Liver (tissue), 3 donors: ENCODE results near the gene PSMD11.
A peak's percentile ranks its signal among the peaks of the same experiment; 100 is the strongest.

ENCODE experiments used
- CTCF ChIP-seq: fragments of 150-350 bp; IDR thresholded peaks from 2 replicates; pipeline ENCODE4 v1.5.1; 2017; ENCODE audit warnings: improper control_type of control experiment, low read depth, low read length; ENCODE audit not compliant: missing input control
- RAD21 ChIP-seq, 2 donors: IDR thresholded peaks; 2 replicates each; pipeline ENCODE4 v1.6.1; 2016; ENCODE audit warnings: antibody characterized with exemption in 2 of 2, mild to moderate bottlenecking in 2 of 2
- TAF1 ChIP-seq: conservative IDR thresholded peaks from 2 replicates; pipeline ENCODE4 v1.6.1; 2016; ENCODE audit warnings: antibody characterized with exemption, mild to moderate bottlenecking
- TF ChIP-seq, protein P1 (sequence below): IDR thresholded peaks from 2 replicates; pipeline ENCODE4 v1.6.1; 2016; ENCODE audit warnings: antibody characterized with exemption, mild to moderate bottlenecking
- donor health status: healthy.
- donor health status: healthy.

GRCh38 chr17:32461853-32462617 lies 17.7 kb downstream of the PSMD11 start:
- peak; percentile 44 for TF ChIP-seq CTCF
- TF ChIP-seq, protein P1, sequence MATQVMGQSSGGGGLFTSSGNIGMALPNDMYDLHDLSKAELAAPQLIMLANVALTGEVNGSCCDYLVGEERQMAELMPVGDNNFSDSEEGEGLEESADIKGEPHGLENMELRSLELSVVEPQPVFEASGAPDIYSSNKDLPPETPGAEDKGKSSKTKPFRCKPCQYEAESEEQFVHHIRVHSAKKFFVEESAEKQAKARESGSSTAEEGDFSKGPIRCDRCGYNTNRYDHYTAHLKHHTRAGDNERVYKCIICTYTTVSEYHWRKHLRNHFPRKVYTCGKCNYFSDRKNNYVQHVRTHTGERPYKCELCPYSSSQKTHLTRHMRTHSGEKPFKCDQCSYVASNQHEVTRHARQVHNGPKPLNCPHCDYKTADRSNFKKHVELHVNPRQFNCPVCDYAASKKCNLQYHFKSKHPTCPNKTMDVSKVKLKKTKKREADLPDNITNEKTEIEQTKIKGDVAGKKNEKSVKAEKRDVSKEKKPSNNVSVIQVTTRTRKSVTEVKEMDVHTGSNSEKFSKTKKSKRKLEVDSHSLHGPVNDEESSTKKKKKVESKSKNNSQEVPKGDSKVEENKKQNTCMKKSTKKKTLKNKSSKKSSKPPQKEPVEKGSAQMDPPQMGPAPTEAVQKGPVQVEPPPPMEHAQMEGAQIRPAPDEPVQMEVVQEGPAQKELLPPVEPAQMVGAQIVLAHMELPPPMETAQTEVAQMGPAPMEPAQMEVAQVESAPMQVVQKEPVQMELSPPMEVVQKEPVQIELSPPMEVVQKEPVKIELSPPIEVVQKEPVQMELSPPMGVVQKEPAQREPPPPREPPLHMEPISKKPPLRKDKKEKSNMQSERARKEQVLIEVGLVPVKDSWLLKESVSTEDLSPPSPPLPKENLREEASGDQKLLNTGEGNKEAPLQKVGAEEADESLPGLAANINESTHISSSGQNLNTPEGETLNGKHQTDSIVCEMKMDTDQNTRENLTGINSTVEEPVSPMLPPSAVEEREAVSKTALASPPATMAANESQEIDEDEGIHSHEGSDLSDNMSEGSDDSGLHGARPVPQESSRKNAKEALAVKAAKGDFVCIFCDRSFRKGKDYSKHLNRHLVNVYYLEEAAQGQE: no peak
- TF ChIP-seq TAF1: no peak
- TF ChIP-seq RAD21 (IDR thresholded peaks at IDR 0.05): peak; percentile 52 to 65
